ENCODE results near the gene TALDO1.
"Not testable (repeated sequence)": the region's sequence is repeated elsewhere in the genome, so short reads cannot be mapped to it uniquely, and the experiment has no call there.

The TALDO1 gene

GRCh38 chr11:719214-720016, 27.8 kb upstream of the TALDO1 start:
- DNase-seq = no peak

GRCh38 chr11:720017-720641, 27.1 kb upstream of the TALDO1 start:
- DNase-seq = no peak

GRCh38 chr11:720642-721246, 26.5 kb upstream of the TALDO1 start:
- no peak for DNase-seq

GRCh38 chr11:721247-721740, 26.0 kb upstream of the TALDO1 start:
- no peak for DNase-seq

- no peak for DNase-seq
Observed at GRCh38 chr11:721741-722345, 25.4 kb upstream of the TALDO1 start.

- no peak for DNase-seq
Observed at GRCh38 chr11:722346-722811, 24.9 kb upstream of the TALDO1 start.

GRCh38 chr11:723120-723883, 24.0 kb upstream of the TALDO1 start:
- no peak for DNase-seq

GRCh38 chr11:724049-724777, 23.1 kb upstream of the TALDO1 start:
- DNase-seq = no peak

GRCh38 chr11:724778-725386, 22.4 kb upstream of the TALDO1 start:
- DNase-seq = no peak

GRCh38 chr11:725624-726202, 21.6 kb upstream of the TALDO1 start:
- no peak for DNase-seq

- no peak for DNase-seq
Observed at GRCh38 chr11:726278-727220, 20.7 kb upstream of the TALDO1 start.

- no peak for DNase-seq
Observed at GRCh38 chr11:727281-727701, 20.0 kb upstream of the TALDO1 start.

- DNase-seq = peak; percentile 76
Observed at GRCh38 chr11:727859-728748, 19.2 kb upstream of the TALDO1 start.

- DNase-seq = no peak
Observed at GRCh38 chr11:728901-729491, 18.3 kb upstream of the TALDO1 start.

GRCh38 chr11:729492-730074, 17.7 kb upstream of the TALDO1 start:
- no peak for DNase-seq

- no peak for DNase-seq
Observed at GRCh38 chr11:733072-733471, 14.2 kb upstream of the TALDO1 start.

GRCh38 chr11:734541-734940, 12.7 kb upstream of the TALDO1 start:
- not testable (repeated sequence) for DNase-seq

GRCh38 chr11:737366-737765, 9.9 kb upstream of the TALDO1 start:
- DNase-seq = no peak

All from effector CD8-positive, alpha-beta T cell (primary cell).